ENCODE measurements around the gene RNF213.
"Not testable (repeated sequence)": the region's sequence is repeated elsewhere in the genome, so short reads cannot be mapped to it uniquely, and the experiment has no call there.

DNA sequence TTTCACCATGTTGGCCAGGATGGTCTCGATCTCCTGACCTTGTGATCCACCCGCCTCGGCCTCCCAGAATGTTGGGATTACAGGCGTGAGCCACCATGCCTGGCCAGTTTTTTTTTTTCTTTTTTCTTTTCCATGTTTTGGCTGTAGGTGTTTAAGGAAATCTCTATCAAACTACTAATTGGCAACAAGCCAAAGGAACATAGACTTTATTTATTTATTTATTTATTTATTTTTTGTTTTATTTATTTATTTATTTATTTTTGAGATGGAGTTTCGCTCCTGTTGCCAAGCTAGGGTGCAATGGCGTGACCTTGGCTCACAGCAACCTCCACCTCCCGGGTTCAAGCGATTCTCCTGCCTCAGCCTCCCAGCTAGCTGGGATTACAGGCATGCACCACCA is 15.2 kb downstream of the RNF213 start:
- TF ChIP-seq, protein P1, sequence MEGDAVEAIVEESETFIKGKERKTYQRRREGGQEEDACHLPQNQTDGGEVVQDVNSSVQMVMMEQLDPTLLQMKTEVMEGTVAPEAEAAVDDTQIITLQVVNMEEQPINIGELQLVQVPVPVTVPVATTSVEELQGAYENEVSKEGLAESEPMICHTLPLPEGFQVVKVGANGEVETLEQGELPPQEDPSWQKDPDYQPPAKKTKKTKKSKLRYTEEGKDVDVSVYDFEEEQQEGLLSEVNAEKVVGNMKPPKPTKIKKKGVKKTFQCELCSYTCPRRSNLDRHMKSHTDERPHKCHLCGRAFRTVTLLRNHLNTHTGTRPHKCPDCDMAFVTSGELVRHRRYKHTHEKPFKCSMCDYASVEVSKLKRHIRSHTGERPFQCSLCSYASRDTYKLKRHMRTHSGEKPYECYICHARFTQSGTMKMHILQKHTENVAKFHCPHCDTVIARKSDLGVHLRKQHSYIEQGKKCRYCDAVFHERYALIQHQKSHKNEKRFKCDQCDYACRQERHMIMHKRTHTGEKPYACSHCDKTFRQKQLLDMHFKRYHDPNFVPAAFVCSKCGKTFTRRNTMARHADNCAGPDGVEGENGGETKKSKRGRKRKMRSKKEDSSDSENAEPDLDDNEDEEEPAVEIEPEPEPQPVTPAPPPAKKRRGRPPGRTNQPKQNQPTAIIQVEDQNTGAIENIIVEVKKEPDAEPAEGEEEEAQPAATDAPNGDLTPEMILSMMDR (IDR thresholded peaks at IDR 0.05) = not testable (repeated sequence)
- not testable (repeated sequence) for TF ChIP-seq EP300 (IDR thresholded peaks at IDR 0.05; ENCODE audit: low read depth); POLR2A (IDR thresholded peaks at IDR 0.05); POLR2AphosphoS5 (IDR thresholded peaks at IDR 0.05)
